Large intestine (tissue), 3 donors: ENCODE data around the gene BBS2. TPM values are rescaled to one million over a fixed set of nuclear protein-coding genes. Genes with fewer than 3 reads are reported as not detected.

Experiments
- DNase-seq, 2 donors: peaks; one replicate each; pipeline versions ENCODE4 v3.0.0 to v3.0.0-alpha.2; 2013
- H3K27ac ChIP-seq: one replicate; pipeline ENCODE4 v1.5.1; 2013; ENCODE audit warnings: low read length
- H3K27me3 ChIP-seq: 2 replicates; pipeline ENCODE4 v1.6.1; 2013; ENCODE audit warnings: low read length; ENCODE audit not compliant: control insufficient read depth, insufficient read depth
- H3K36me3 ChIP-seq: 2 replicates; pipeline ENCODE4 v1.6.1; 2013; ENCODE audit warnings: low read length; ENCODE audit not compliant: control insufficient read depth, insufficient read depth
- H3K4me1 ChIP-seq: one replicate; pipeline ENCODE4 v1.6.1; 2013; ENCODE audit warnings: low read length; ENCODE audit not compliant: control insufficient read depth, insufficient read depth
- H3K4me3 ChIP-seq: one replicate; pipeline ENCODE4 v1.5.1; 2013; ENCODE audit warnings: low read length
- H3K9me3 ChIP-seq: one replicate; pipeline ENCODE4 v1.6.1; 2013; ENCODE audit warnings: mild to moderate bottlenecking, low read depth, low read length, moderate library complexity; ENCODE audit not compliant: control insufficient read depth
- WGBS: methylation state at CpG from one replicate; pipeline ENCODE4 v1.1.5; 2013; ENCODE audit warnings: low lambda C conversion rate; ENCODE audit not compliant: insufficient coverage; 5-methylcytosine and 5-hydroxymethylcytosine counted together
- polyA plus RNA-seq: library from polyadenylated mRNA; unstranded; fragments of 120-200 nt; gene quantifications from one replicate; pipeline ENCODE4 v1.2.1, GENCODE V29; 2013

Gene BBS2
- polyA plus RNA-seq, 1 donor, result 31.2 TPM

DNA sequence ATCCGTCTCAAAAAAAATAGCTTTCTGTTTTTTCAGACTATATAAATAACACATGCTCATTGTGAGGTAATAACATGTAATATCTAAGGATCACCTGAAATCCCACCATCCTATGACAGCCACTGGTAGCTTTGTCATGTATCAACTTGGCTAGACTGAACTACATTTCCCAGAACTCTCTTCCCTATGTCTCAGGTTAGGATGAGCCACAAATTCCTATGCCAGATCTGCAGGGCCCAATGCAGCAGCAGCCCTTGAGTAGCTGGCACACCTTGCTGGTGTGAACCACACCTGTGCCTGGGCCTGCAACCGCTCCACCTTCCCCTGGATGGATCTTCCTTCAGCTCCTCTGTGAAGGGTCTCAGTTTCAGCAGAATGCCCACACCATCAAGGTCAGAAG, 40.4 kb downstream of the BBS2 start:
- Histone ChIP-seq H3K27me3 (no peaks in the 10 kb centered on the region), H3K4me1 (no peaks in the 10 kb centered on the region), H3K4me3 (no peak overlapping the region), H3K27ac (no peak overlapping the region), H3K9me3 (no peaks in the 10 kb centered on the region), H3K36me3 (peaks cover 54% of the 10 kb centered on the region)
- DNase-seq, result no peak
- WGBS, result no CpG with 5 or more reads among the region's 2 CpGs

DNA sequence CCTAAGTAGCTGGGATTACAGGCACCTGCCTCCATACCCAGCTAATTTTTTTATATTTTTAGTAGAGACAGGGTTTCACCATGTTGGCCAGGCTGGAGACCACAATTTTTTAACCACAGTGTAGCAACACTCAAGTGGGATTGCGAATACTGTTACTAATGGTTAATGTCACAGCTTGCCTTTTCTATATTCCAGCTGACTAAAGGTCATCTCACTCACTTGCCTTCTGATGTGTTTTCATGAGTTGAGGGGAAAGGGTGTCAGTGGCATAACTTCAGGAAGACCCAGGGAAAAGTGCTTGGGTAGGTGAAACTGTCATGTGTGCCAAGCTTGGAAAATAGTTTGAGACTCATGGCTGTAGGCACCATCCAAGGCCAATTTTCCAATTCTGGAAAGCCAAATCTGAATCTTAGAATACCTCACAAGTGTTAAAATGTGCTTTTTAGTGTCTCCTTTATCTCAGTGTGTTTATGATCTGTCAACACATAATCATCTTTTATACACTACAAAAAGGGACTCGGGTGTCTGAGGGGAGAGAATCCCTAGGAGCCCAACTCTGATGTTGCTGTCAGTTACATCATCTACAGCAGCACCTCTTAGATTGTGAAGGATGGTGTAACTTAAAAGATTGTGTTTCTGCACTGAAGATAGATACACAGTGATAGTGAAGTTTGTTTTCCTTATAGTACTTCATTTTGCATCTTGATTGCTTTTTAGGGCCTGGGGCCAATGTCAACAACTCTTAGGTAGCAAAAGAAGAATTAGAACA, 41.4 kb downstream of the BBS2 start:
- 33% methylated on average over 1 of the region's 2 CpGs for WGBS
- Histone ChIP-seq H3K36me3 (peaks cover 57% of the 10 kb centered on the region), H3K27me3 (no peaks in the 10 kb centered on the region)

DNA sequence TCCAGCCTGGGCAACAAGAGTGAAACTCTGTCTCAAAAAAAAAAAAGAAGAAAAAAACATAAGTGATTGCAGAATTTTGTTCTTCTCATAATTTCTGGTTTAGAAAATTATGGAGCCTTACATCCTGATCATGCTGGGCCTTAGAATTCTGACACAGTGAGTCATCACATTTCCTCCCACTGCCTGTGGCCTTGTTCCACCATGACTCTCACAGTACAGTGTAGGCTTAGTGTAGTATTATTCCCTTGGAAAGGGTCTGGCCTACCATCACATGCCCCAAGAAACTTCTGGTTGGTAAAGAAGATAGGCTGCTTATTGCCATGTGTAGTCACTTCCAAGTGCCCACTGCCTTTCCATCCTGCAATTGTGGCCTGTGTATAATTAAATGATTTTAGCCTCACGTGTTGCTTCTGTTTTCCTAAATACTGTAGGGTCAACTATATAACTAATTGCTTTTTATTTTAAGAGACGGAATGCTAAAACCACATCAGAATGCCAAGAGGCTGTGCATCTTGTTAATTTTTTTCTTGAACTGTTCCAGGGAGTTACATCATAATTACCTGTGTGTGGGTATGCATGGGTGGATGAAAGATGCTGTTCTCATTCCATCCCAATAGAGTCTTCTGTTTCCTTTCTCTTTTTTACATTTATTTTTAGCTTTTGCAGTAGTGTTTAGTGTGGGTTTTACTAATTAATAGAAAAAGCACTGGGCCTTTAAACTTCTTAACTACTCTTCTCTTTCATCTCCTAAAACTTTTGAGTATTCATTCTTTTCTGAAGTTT, 42.5 kb downstream of the BBS2 start:
- H3K27me3 ChIP-seq, result no peaks in the 10 kb centered on the region
- DNase-seq, result no peak
- H3K9me3 ChIP-seq, result no peaks in the 10 kb centered on the region
- WGBS, result 88% methylated on average over 1 of the region's 2 CpGs
- H3K4me3 ChIP-seq, result no peak overlapping the region
- H3K36me3 ChIP-seq, result peaks cover 57% of the 10 kb centered on the region
- no peak overlapping the region for H3K27ac ChIP-seq
- no peaks in the 10 kb centered on the region for H3K4me1 ChIP-seq

More for the DNA sequence above, 41.4 kb downstream of the BBS2 start:
- no peak for DNase-seq
- no peak overlapping the region for H3K4me3 ChIP-seq
- H3K27ac ChIP-seq, result no peak overlapping the region
- no peaks in the 10 kb centered on the region for H3K4me1 ChIP-seq
- no peaks in the 10 kb centered on the region for H3K9me3 ChIP-seq

DNA sequence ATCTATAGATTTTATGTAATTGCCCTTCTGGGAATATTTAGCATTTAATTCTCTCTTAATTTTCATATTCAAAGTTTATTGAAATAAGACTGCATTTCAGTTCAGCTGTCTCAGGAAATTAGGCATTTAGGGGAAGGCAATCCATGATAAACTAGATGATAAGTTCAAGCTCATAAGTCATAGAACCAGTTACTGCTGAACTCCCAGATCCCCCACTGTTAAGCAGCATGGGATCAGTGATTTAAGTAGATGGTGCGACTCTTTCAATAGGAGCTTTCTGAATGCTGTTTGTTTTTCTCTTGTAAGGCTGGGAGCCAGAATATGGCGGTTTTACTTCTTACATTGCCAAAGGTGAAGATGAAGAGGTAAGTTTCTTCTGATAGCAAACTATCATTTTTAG, 44.6 kb downstream of the BBS2 start:
- H3K27ac ChIP-seq, result no peak overlapping the region
- no peaks in the 10 kb centered on the region for H3K4me1 ChIP-seq
- no peaks in the 10 kb centered on the region for H3K9me3 ChIP-seq
- no peaks in the 10 kb centered on the region for H3K27me3 ChIP-seq
- H3K4me3 ChIP-seq, result no peak overlapping the region
- no CpG with 5 or more reads among the region's 2 CpGs for WGBS
- DNase-seq, result no peak
- H3K36me3 ChIP-seq, result peaks cover 68% of the 10 kb centered on the region

DNA sequence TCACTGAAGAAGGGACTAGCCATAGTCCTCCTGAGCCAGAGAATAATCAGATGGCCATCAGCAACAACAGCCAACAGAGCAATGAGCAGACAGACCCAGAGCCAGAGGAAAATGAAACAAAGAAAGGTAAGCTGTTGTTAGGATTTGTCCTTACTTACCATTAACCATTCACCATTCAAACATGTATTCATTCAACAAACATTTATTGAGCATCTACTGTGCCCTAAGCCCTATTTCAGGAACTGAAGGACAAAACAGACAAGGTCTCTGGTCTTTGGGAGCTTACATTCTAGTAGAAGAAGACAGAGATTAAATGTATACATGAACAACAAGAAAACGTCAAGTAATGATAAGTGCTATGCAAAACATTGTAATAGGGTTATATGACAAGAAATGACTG, 49.2 kb downstream of the BBS2 start:
- Histone ChIP-seq H3K9me3 (no peaks in the 10 kb centered on the region), H3K4me1 (no peaks in the 10 kb centered on the region), H3K27ac (no peak overlapping the region), H3K4me3 (no peak overlapping the region), H3K36me3 (peaks cover 78% of the 10 kb centered on the region), H3K27me3 (no peaks in the 10 kb centered on the region)
- DNase-seq, result no peak
- WGBS, result 100% methylated on average over 1 of the region's 1 CpG

- Histone ChIP-seq H3K9me3 (no peaks in the 10 kb centered on the region), H3K27ac (no peak overlapping the region), H3K4me3 (no peak overlapping the region), H3K4me1 (no peaks in the 10 kb centered on the region), H3K27me3 (no peaks in the 10 kb centered on the region), H3K36me3 (peaks cover 77% of the 10 kb centered on the region)
- WGBS, result 93% methylated on average over 2 of the region's 3 CpGs
- no peak for DNase-seq
These were observed 49.6 kb downstream of the BBS2 start for GRCh38 chr16:56470232-56470631.

DNA sequence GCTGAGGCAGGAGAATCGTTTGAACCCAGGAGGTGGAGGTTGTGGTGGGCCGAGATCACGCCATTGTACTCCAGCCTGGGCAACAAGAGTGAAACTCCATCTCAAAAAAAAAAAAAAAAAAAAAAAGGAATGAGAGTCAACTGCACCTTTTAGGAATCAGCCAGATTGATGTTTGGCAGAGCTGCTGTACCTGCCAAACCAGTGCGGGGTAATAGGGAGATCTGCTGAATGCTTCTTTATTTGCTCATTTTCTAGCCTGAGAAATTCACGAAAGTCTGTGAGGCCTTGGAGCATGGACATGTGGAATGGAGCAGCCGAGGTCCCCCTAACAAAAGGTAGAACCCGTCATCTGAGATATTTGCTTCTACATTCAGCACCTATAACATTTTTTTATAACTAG, 50.1 kb downstream of the BBS2 start:
- H3K4me3 ChIP-seq, result no peak overlapping the region
- no peak overlapping the region for H3K27ac ChIP-seq
- H3K9me3 ChIP-seq, result no peaks in the 10 kb centered on the region
- no peaks in the 10 kb centered on the region for H3K27me3 ChIP-seq
- no CpG with 5 or more reads among the region's 7 CpGs for WGBS
- DNase-seq, result no peak
- no peaks in the 10 kb centered on the region for H3K4me1 ChIP-seq
- peaks cover 74% of the 10 kb centered on the region for H3K36me3 ChIP-seq

DNA sequence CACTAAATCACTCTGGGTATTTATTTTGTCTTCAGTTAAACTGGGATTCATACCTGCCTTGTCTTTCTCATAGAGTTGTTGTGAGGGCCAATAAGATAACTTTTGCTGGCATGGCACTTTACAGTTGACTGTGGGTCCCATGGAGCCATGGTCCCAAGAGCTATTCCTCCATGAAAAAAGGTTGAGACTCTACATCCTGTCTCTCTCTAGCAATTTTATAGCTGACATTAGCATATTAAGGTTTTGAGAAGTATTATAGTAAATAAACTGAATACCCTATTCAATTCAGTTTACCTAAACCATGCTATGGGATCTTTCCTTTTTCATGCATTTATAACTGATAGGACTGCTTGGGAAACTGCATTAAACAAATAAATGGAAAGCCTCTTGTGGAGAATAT, 51.0 kb downstream of the BBS2 start:
- Histone ChIP-seq H3K27ac (no peak overlapping the region), H3K4me3 (no peak overlapping the region), H3K4me1 (no peaks in the 10 kb centered on the region), H3K27me3 (no peaks in the 10 kb centered on the region), H3K36me3 (peaks cover 75% of the 10 kb centered on the region), H3K9me3 (no peaks in the 10 kb centered on the region)
- no peak for DNase-seq

DNA sequence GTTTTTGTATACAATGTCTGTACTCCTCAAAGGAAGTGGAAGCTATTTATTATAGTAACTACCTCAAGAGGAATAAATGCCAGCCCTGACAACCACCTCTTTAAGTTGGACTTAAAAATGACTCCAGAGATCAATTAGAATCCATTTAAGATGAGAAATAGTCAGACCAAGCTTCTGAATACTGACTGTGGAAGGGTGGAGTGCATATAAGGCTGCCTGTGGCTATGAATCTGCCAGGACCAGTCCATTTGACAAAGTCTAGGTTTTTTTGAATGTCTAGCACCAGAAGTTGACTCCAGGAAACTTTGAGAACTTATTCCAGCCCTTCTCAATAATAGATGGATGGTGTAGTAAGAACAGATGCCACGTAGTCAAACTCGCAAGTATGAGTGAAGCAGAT, 53.5 kb downstream of the BBS2 start:
- no peak overlapping the region for H3K27ac ChIP-seq
- H3K9me3 ChIP-seq, result no peaks in the 10 kb centered on the region
- H3K36me3 ChIP-seq, result peaks cover 64% of the 10 kb centered on the region
- WGBS, result 100% methylated on average over 1 of the region's 2 CpGs
- no peaks in the 10 kb centered on the region for H3K27me3 ChIP-seq
- no peak overlapping the region for H3K4me3 ChIP-seq
- no peak for DNase-seq
- H3K4me1 ChIP-seq, result no peaks in the 10 kb centered on the region

- no peak overlapping the region for H3K4me3 ChIP-seq
- no peaks in the 10 kb centered on the region for H3K9me3 ChIP-seq
- no peaks in the 10 kb centered on the region for H3K27me3 ChIP-seq
- H3K4me1 ChIP-seq, result no peaks in the 10 kb centered on the region
- peaks cover 53% of the 10 kb centered on the region for H3K36me3 ChIP-seq
- no peak for DNase-seq
- H3K27ac ChIP-seq, result no peak overlapping the region
- WGBS, result no CpG with 5 or more reads among the region's 6 CpGs
These were observed 56.7 kb downstream of the BBS2 start for GRCh38 chr16:56463153-56463552.
